GM12878 (cell line): ENCODE results near the gene CLDN19. TPM values are rescaled to one million over a fixed set of nuclear protein-coding genes. Genes with fewer than 3 reads are reported as not detected.

ENCODE experiments used
- ATAC-seq: fragments of 200-7000 bp; cut with Tn5 transposase; 3 replicates; pipeline ENCODE4 v1.9.1; 2020; ENCODE audit warnings: mild to moderate bottlenecking, moderate library complexity
- BruUV-seq: library from RNA; stranded (reverse); fragments of 400-500 nt; replicated peaks from 2 replicates; lab custom pipeline; 2021; lab: Mats Ljungman, UMichigan
- CTCF ChIA-PET: fragments of 300-600 bp; sonication (Branson Sonifier 250); formaldehyde crosslinking; extraction: SDS; loops from one replicate; lab custom pipeline; 2021; ENCODE audit warnings: inconsistent platforms; lab: Yijun Ruan, JAX
- POLR2A ChIA-PET: fragments of 350-600 bp; formaldehyde crosslinking; extraction: SDS; loops from one replicate; lab custom pipeline; 2021; ENCODE audit warnings: inconsistent platforms; lab: Charles Lee
- RAD21 ChIA-PET: fragments of 300-600 bp; sonication (Branson Sonifier 250); formaldehyde crosslinking; loops from one replicate; lab custom pipeline; 2023; ENCODE audit warnings: antibody characterized with exemption; ENCODE audit not compliant: unreplicated experiment; lab: Charles Lee
- SMC1A ChIA-PET: fragments of 300-600 bp; sonication (Branson Sonifier 250); formaldehyde crosslinking; loops from one replicate; lab custom pipeline; 2023; ENCODE audit not compliant: unreplicated experiment, uncharacterized antibody; lab: Charles Lee
- DNase-seq: peaks from one replicate; pipeline ENCODE4 v3.0.0-alpha.2; 2011; ENCODE audit warnings: low read depth, low spot score
- FAIRE-seq: peaks from 3 replicates; lab custom pipeline; 2011; peaks lifted over from hg19 to GRCh38; lab: Jason Lieb, UNC
- H2AFZ ChIP-seq: 2 replicates; pipeline ENCODE4 v1.6.0; 2011; ENCODE audit warnings: low read depth, low read length, control low read depth; ENCODE audit not compliant: control insufficient read depth
- H3K27ac ChIP-seq: 2 replicates; pipeline ENCODE4 v1.5.1; 2011; ENCODE audit warnings: control low read depth; ENCODE audit not compliant: control insufficient read depth, insufficient read depth
- H3K27me3 ChIP-seq, 2 experiments: replicated peaks in 1 of 2; 2 replicates each; pipeline versions ENCODE4 v1.6.0 to v1.6.1; 2011; ENCODE audit warnings: low read length in 1 of 2; ENCODE audit not compliant: control insufficient read depth in 2 of 2, insufficient read depth in 2 of 2
- H3K36me3 ChIP-seq, 2 experiments: 2 replicates each; pipeline ENCODE4 v1.5.1; 2011; ENCODE audit warnings: low read length in 1 of 2; ENCODE audit not compliant: control insufficient read depth in 2 of 2, insufficient read depth in 2 of 2
- H3K4me1 ChIP-seq: 2 replicates; pipeline ENCODE4 v1.6.1; 2011; ENCODE audit warnings: mild to moderate bottlenecking, low read length, moderate library complexity, mixed read lengths; ENCODE audit not compliant: control insufficient read depth, insufficient read depth
- H3K4me2 ChIP-seq: 2 replicates; pipeline ENCODE4 v1.6.0; 2011; ENCODE audit warnings: control low read depth; ENCODE audit not compliant: control insufficient read depth, insufficient read depth
- H3K4me3 ChIP-seq: fragments of 200-600 bp; sonication (generic); 2 replicates; pipeline ENCODE4 v1.5.1; 2016
- H3K79me2 ChIP-seq: 2 replicates; pipeline ENCODE4 v1.6.0; 2011; ENCODE audit warnings: low read length; ENCODE audit not compliant: control insufficient read depth, insufficient read depth
- H3K9ac ChIP-seq: 2 replicates; pipeline ENCODE4 v1.8.0; 2011; ENCODE audit warnings: low read length, control low read depth, mixed read lengths; ENCODE audit not compliant: control insufficient read depth, insufficient read depth
- H3K9me3 ChIP-seq: replicated peaks from 3 replicates; pipeline ENCODE4 v1.5.1; 2011; ENCODE audit warnings: mild to moderate bottlenecking, low read length; ENCODE audit not compliant: control insufficient read depth, insufficient read depth
- H4K20me1 ChIP-seq: 2 replicates; pipeline ENCODE4 v1.6.0; 2011; ENCODE audit not compliant: control insufficient read depth, insufficient read depth
- BHLHE40 ChIP-seq, 2 experiments: fragments of 450-650 bp in 1 of 2; IDR thresholded peaks; 2 replicates each; pipeline ENCODE4 v1.6.1; 2011 to 2017; ENCODE audit warnings: low read depth in 2 of 2, borderline replicate concordance in 1 of 2, improper control_type of control experiment in 1 of 2, low read length in 1 of 2, mild to moderate bottlenecking in 1 of 2
- CTCF ChIP-seq, 3 experiments: IDR thresholded peaks in 2 of 3; conservative IDR thresholded peaks in 1 of 3; 2 replicates each; pipeline ENCODE4 v1.5.1; 2011; ENCODE audit warnings: low read depth in 3 of 3, low read length in 3 of 3, mild to moderate bottlenecking in 3 of 3, control low read depth in 2 of 3, moderate library complexity in 2 of 3, inconsistent platforms in 1 of 3, mixed read lengths in 1 of 3; ENCODE audit not compliant: control insufficient read depth in 2 of 3, insufficient read depth in 1 of 3; ENCODE audit errors: extremely low read depth in 1 of 3
- EZH2 ChIP-seq: IDR thresholded peaks from 2 replicates; pipeline ENCODE4 v1.6.1; 2012; ENCODE audit warnings: low read depth, mild to moderate bottlenecking, control low read depth, inconsistent platforms, low read length, borderline replicate concordance; ENCODE audit not compliant: control insufficient read depth
- IRF3 ChIP-seq: fragments of 450-650 bp; IDR thresholded peaks from 2 replicates; pipeline ENCODE4 v1.6.1; 2014; ENCODE audit warnings: mild to moderate bottlenecking
- MTA3 ChIP-seq: IDR thresholded peaks from 2 replicates; pipeline ENCODE4 v1.6.1; 2012; ENCODE audit warnings: low read length, inconsistent platforms, borderline replicate concordance
- PML ChIP-seq: IDR thresholded peaks from 2 replicates; pipeline ENCODE4 v1.6.1; 2012; ENCODE audit warnings: low read length, inconsistent platforms
- RAD21 ChIP-seq: IDR thresholded peaks from 2 replicates; pipeline ENCODE4 v1.6.1; 2011; ENCODE audit warnings: mild to moderate bottlenecking, low read depth, low read length, moderate library complexity; ENCODE audit not compliant: insufficient read depth
- RAD51 ChIP-seq: fragments of 450-650 bp; IDR thresholded peaks from 2 replicates; pipeline ENCODE4 v1.6.1; 2016; ENCODE audit warnings: moderate library complexity, mild to moderate bottlenecking, inconsistent platforms
- SMC3 ChIP-seq: IDR thresholded peaks from 2 replicates; pipeline ENCODE4 v1.6.1; 2011; ENCODE audit warnings: low read length, improper control_type of control experiment, borderline replicate concordance
- TCF3 ChIP-seq: IDR thresholded peaks from 2 replicates; pipeline ENCODE4 v1.6.1; 2012; ENCODE audit warnings: low read depth, mild to moderate bottlenecking, low read length, borderline replicate concordance; ENCODE audit not compliant: insufficient read depth
- YY1 ChIP-seq: IDR thresholded peaks from 2 replicates; pipeline ENCODE4 v1.6.1; 2011; ENCODE audit warnings: low read depth, mild to moderate bottlenecking, low read length
- WGBS: methylation state at CpG from one replicate; pipeline ENCODE4 v1.1.6; 2016; ENCODE audit warnings: low lambda C conversion rate; ENCODE audit not compliant: insufficient replicate concordance, insufficient coverage; ENCODE audit errors: missing lambda C conversion rate; 5-methylcytosine and 5-hydroxymethylcytosine counted together
- in situ Hi-C: fragments of 300-500 bp; cut with MboI; formaldehyde crosslinking; loops from 9 replicates; pipeline ENCODE4 v1.14.3; 2018; ENCODE audit warnings: mixed read lengths
- intact Hi-C: fragments of 100-400 bp; cut with micrococcal nuclease; formaldehyde crosslinking; loops from one replicate; pipeline ENCODE4 v1.14.2; 2022; ENCODE audit not compliant: unreplicated experiment
- polyA plus RNA-seq, 11 experiments: library from polyadenylated mRNA; depleted of rRNA in 4 of 11; unstranded in 6 of 11; stranded (reverse) in 5 of 11; fragments of >200 nt; fragmentation: Nextera tagmentation in 4 of 11; fragmentation: Illumina TruSeq in 1 of 11; extraction: Ambion mirVana in 4 of 11; extraction: Trizol in 1 of 11; gene quantifications; 1 replicate in 1 of 11; 2 replicates in 10 of 11; pipeline versions ENCODE4 v1.2.1 to v1.2.3, GENCODE V29; 2011 to 2016; ENCODE audit warnings: inconsistent platforms in 2 of 11, missing spikeins in 2 of 11, low read depth in 1 of 11
- total RNA-seq, 4 experiments: library from RNA; depleted of rRNA in 3 of 4; stranded (reverse); fragments of >200 nt in 3 of 4; fragmentation: Illumina TruSeq in 1 of 4; extraction: Trizol in 1 of 4; gene quantifications; 2 replicates each; pipeline versions ENCODE4 v1.2.1 to v1.2.3, GENCODE V29; 2013 to 2021

CLDN19 gene
- total and polyA plus RNA-seq, 10 of the 15 experiments (the other 5 are each of a cell fraction or from before 2014, with no cell fraction given): not detected

- SMC1A ChIA-PET: interaction anchor here (1.1 kb wide), 1 partner anchor 169 kb away, joined by 4 read pairs; no protein-coding TSS in a partner anchor
- Histone ChIP-seq H3K9me3 (no peaks in the 10 kb centered on the region), H3K79me2 (no peaks in the 10 kb centered on the region), H4K20me1 (no peaks in the 10 kb centered on the region), H3K9ac (no peak overlapping the region), H3K36me3 (peaks cover 7% of the 10 kb centered on the region in 2 experiments; a peak in 3 of 4 replicates), H2AFZ (no peak overlapping the region), H3K4me3 (no peak overlapping the region), H3K4me1 (no peaks in the 10 kb centered on the region), H3K4me2 (no peak overlapping the region), H3K27me3 (no peaks in the 10 kb centered on the region), H3K27ac (no peak overlapping the region)
- DNase-seq (no peak), FAIRE-seq (no peak), ATAC-seq (peak; percentile 74)
- RAD21 ChIA-PET: no interaction called here
- POLR2A ChIA-PET: no interaction called here
- intact Hi-C loops (loop anchor here (2.0 to 5.0 kb wide), 2 partner anchors 168 to 405 kb away; no protein-coding TSS in a partner anchor), in situ Hi-C loops (no loop called here)
- no TSS peak for BruUV-seq
- CTCF ChIA-PET: interaction anchor here (0.6 to 2.3 kb wide), 9 partner anchors 18 to 401 kb away, joined by 3 to 9 read pairs (median 3); no protein-coding TSS in a partner anchor
- TF ChIP-seq EZH2 (no peak), PML (no peak), SMC3 (peak; percentile 78), YY1 (0 out of 2 replicates have a peak, but pooled peaks have one; percentile 19), RAD21 (peak; percentile 66), MTA3 (no peak), IRF3 (no peak), RAD51 (no peak), BHLHE40 (IDR thresholded peaks at IDR 0.05; ENCODE audit: borderline replicate concordance in 1 of 2, low read depth in 2 of 2, low read length in 1 of 2) (no peak), TCF3 (no peak), CTCF (IDR thresholded peaks at IDR 0.05 in 2 of 3, conservative IDR thresholded peaks at IDR 0.05 in 1 of 3; ENCODE audit: control insufficient read depth in 2 of 3, extremely low read depth in 1 of 3, insufficient read depth in 1 of 3, low read depth in 3 of 3, low read length in 3 of 3) (peak; percentile 65 to 69 (median 67))
- 46% methylated on average over 14 of the region's 14 CpGs for WGBS
These were observed 7.1 kb upstream of the CLDN19 start for GRCh38 chr1:42747125-42747524.
